K562 (cell line): ENCODE measurements around the gene UBQLN2.

ENCODE experiments used
- AFF4 ChIP-seq: sonication (generic); formaldehyde crosslinking; IDR thresholded peaks from 2 replicates; pipeline ENCODE4 v1.8.0; 2023; ENCODE audit warnings: mild to moderate bottlenecking, missing genetic modification reagents
- CTCF ChIP-seq, 3 experiments: IDR thresholded peaks in 2 of 3; conservative IDR thresholded peaks in 1 of 3; 2 replicates each; pipeline ENCODE4 v1.5.1; 2011 to 2012; ENCODE audit warnings: low read length in 3 of 3, mild to moderate bottlenecking in 3 of 3, control low read depth in 2 of 3, improper control_type of control experiment in 1 of 3, inconsistent platforms in 1 of 3, low read depth in 1 of 3, mixed read lengths in 1 of 3, moderate library complexity in 1 of 3; ENCODE audit not compliant: insufficient read depth in 2 of 3
- DNMT1 ChIP-seq: fragments of 450-650 bp; IDR thresholded peaks from 2 replicates; pipeline ENCODE4 v1.6.1; 2016; ENCODE audit warnings: antibody characterized with exemption, mild to moderate bottlenecking
- HIVEP1 ChIP-seq: fragments of 250-450 bp; sonication (Bioruptor Pico); IDR thresholded peaks from 2 replicates; pipeline ENCODE4 v1.4.0; 2020; ENCODE audit warnings: mild to moderate bottlenecking
- POLR2AphosphoS5 ChIP-seq: IDR thresholded peaks from 2 replicates; pipeline ENCODE4 v1.6.1; 2011; ENCODE audit warnings: mild to moderate bottlenecking, low read depth, low read length, moderate library complexity; ENCODE audit not compliant: control insufficient read depth, insufficient read depth
- RBM39 ChIP-seq: fragments of 200-400 bp; formaldehyde crosslinking; optimal IDR thresholded peaks from 2 replicates; pipeline ENCODE3; 2018; ENCODE audit warnings: low read depth, low read length
- SMARCE1 ChIP-seq: fragments of 450-650 bp; IDR thresholded peaks from 2 replicates; pipeline ENCODE4 v1.7.1; 2016; ENCODE audit warnings: mild to moderate bottlenecking
- TCF7 ChIP-seq: sonication (generic); IDR thresholded peaks from 2 replicates; pipeline ENCODE4 v1.6.1; 2016; ENCODE audit warnings: antibody characterized with exemption, borderline replicate concordance
- THAP12 ChIP-seq: fragments of 250-450 bp; sonication (Bioruptor Pico); IDR thresholded peaks from 2 replicates; pipeline ENCODE4 v1.9.0; 2021; ENCODE audit warnings: mild to moderate bottlenecking, inconsistent platforms
- ZNF12 ChIP-seq: sonication (generic); formaldehyde crosslinking; IDR thresholded peaks from 2 replicates; pipeline ENCODE4 v1.4.0; 2020; ENCODE audit warnings: mild to moderate bottlenecking, missing genetic modification reagents

GRCh38 chrX:56530011-56530410, 33.4 kb upstream of the UBQLN2 start:
- TF ChIP-seq ZNF12 (CRISPR knock-in tag) (no peak), DNMT1 (no peak), RBM39 (no peak), HIVEP1 (CRISPR knock-in tag) (no peak), CTCF (IDR thresholded peaks at IDR 0.05 in 2 of 3, conservative IDR thresholded peaks at IDR 0.05 in 1 of 3; ENCODE audit: insufficient read depth in 2 of 3, low read depth in 1 of 3, low read length in 3 of 3) (no peak), AFF4 (CRISPR knock-in tag) (no peak), THAP12 (CRISPR knock-in tag) (no peak), TCF7 (no peak), SMARCE1 (no peak), POLR2AphosphoS5 (no peak)
